ENCODE data around the gene ZNF765.

ZNF765 gene

DNA sequence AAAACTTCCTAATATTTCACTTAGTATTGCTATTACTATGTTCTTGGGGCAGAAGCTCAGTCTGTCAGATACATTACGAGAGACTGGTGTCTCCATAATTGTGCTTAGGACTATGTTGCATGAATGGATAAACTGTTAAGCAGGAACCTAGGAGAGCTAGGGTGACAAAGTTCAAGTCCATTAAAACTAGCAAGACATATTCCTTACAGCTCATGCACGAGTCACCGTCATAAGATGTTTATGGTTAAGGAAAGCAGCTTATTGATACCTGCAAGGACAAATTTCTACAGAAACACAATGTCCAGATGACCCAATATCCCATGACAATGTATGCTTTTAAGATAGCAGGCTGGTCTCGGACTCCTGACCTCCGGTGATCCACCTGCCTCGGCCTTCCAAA lies 66.9 kb downstream of the ZNF765 start:
- TF ChIP-seq, protein P1, sequence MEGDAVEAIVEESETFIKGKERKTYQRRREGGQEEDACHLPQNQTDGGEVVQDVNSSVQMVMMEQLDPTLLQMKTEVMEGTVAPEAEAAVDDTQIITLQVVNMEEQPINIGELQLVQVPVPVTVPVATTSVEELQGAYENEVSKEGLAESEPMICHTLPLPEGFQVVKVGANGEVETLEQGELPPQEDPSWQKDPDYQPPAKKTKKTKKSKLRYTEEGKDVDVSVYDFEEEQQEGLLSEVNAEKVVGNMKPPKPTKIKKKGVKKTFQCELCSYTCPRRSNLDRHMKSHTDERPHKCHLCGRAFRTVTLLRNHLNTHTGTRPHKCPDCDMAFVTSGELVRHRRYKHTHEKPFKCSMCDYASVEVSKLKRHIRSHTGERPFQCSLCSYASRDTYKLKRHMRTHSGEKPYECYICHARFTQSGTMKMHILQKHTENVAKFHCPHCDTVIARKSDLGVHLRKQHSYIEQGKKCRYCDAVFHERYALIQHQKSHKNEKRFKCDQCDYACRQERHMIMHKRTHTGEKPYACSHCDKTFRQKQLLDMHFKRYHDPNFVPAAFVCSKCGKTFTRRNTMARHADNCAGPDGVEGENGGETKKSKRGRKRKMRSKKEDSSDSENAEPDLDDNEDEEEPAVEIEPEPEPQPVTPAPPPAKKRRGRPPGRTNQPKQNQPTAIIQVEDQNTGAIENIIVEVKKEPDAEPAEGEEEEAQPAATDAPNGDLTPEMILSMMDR (IDR thresholded peaks at IDR 0.05; ENCODE audit: low read length): no peak
- no peak for TF ChIP-seq EZH2 (IDR thresholded peaks at IDR 0.05; ENCODE audit: borderline replicate concordance, low read length)
- H2AFZ ChIP-seq (ENCODE audit: low read length): no peak overlapping the region
- H3K4me3 ChIP-seq (ENCODE audit: low read depth, low read length, poor library complexity, severe bottlenecking): no peak overlapping the region
- no peaks in the 10 kb centered on the region for H3F3A ChIP-seq (ENCODE audit: insufficient read depth, low read length)
- H3K9me2 ChIP-seq (ENCODE audit: low read depth, low read length): no peaks in the 10 kb centered on the region
- no peak overlapping the region for H3K4me2 ChIP-seq (ENCODE audit: low read length)
- no peaks in the 10 kb centered on the region for H3K27me3 ChIP-seq (ENCODE audit: insufficient read depth, low read length)
- H3K36me3 ChIP-seq (ENCODE audit: insufficient read depth, low read length): peaks cover 9% of the 10 kb centered on the region
- H3K4me1 ChIP-seq (ENCODE audit: insufficient read depth, low read length, severe bottlenecking): no peaks in the 10 kb centered on the region
- H3K9me3 ChIP-seq (ENCODE audit: low read length): peaks cover 11% of the 10 kb centered on the region; the same call in 1 of the 2 replicates
- H3K79me2 ChIP-seq (ENCODE audit: insufficient read depth, low read length): no peaks in the 10 kb centered on the region
- no peak overlapping the region for H3K9ac ChIP-seq (ENCODE audit: low read length)
- no peak overlapping the region for H3K27ac ChIP-seq (ENCODE audit: low read depth, low read length, poor library complexity, severe bottlenecking)
- H4K20me1 ChIP-seq (ENCODE audit: insufficient read depth, low read length): no peaks in the 10 kb centered on the region

DNA sequence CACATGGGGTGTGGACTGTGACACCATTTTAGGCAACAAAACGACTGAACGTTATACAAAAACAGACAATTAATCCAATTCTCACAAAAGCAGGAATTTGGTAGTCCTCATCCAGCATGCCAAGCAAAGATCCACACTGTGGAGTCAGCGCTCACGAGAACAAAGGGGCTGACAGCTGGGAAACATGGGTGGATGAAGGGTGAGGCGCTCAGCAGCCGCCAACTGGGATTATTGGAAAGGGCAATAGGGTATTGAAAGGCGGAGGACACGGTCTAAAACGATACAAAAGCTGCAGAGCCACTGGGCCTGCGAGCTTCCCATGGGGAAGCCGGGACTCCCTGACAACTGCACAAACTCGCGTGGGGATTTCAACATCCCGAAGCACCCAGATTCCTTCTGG lies 67.9 kb downstream of the ZNF765 start:
- no peak overlapping the region for H3K27ac ChIP-seq (ENCODE audit: low read depth, low read length, poor library complexity, severe bottlenecking)

DNA sequence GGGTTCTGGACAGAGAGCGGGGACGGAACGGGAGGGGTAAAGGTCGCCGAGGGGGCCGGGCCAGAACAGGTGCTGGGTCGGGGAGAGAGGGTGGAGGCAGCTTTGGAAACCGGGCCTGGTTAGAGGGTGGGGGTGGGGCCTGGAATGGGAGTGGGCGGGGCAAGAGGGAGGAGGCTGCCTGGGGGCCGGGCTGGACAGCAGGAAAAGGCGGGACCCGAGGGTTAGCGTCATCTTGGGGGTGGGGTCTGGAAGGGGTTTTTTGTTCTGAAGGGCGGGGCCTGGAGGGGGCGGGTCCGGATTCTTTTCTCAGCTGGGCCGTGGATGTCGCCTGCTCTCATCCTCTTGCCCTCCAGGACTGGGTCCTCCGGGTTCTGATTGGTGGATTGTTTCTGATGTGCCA lies 68.3 kb downstream of the ZNF765 start:
- Histone ChIP-seq H3K9ac (ENCODE audit: low read length) (no peak overlapping the region), H3K9me2 (ENCODE audit: low read depth, low read length) (no peaks in the 10 kb centered on the region), H3K4me1 (ENCODE audit: insufficient read depth, low read length, severe bottlenecking) (peaks cover 2% of the 10 kb centered on the region), H3K27ac (ENCODE audit: low read depth, low read length, poor library complexity, severe bottlenecking) (no peak overlapping the region), H3K79me2 (ENCODE audit: insufficient read depth, low read length) (no peaks in the 10 kb centered on the region), H2AFZ (ENCODE audit: low read length) (no peak overlapping the region), H3K4me2 (ENCODE audit: low read length) (no peak overlapping the region), H3K27me3 (ENCODE audit: insufficient read depth, low read length) (no peaks in the 10 kb centered on the region), H3F3A (ENCODE audit: insufficient read depth, low read length) (no peaks in the 10 kb centered on the region), H4K20me1 (ENCODE audit: insufficient read depth, low read length) (no peaks in the 10 kb centered on the region), H3K9me3 (ENCODE audit: low read length) (0 out of 2 replicates have a peak, but pooled peaks cover 5% of the 10 kb centered on the region), H3K4me3 (ENCODE audit: low read depth, low read length, poor library complexity, severe bottlenecking) (no peak overlapping the region), H3K36me3 (ENCODE audit: insufficient read depth, low read length) (no peaks in the 10 kb centered on the region)
- no peak for TF ChIP-seq EZH2 (IDR thresholded peaks at IDR 0.05; ENCODE audit: borderline replicate concordance, low read length)
- TF ChIP-seq, protein P1 (IDR thresholded peaks at IDR 0.05; ENCODE audit: low read length): no peak

More for the DNA sequence above, 67.9 kb downstream of the ZNF765 start:
- Histone ChIP-seq H3K9ac (ENCODE audit: low read length) (no peak overlapping the region), H2AFZ (ENCODE audit: low read length) (no peak overlapping the region), H3K4me2 (ENCODE audit: low read length) (no peak overlapping the region), H3F3A (ENCODE audit: insufficient read depth, low read length) (no peaks in the 10 kb centered on the region), H3K9me2 (ENCODE audit: low read depth, low read length) (no peaks in the 10 kb centered on the region), H3K27me3 (ENCODE audit: insufficient read depth, low read length) (no peaks in the 10 kb centered on the region), H3K79me2 (ENCODE audit: insufficient read depth, low read length) (no peaks in the 10 kb centered on the region), H3K4me1 (ENCODE audit: insufficient read depth, low read length, severe bottlenecking) (no peaks in the 10 kb centered on the region), H3K4me3 (ENCODE audit: low read depth, low read length, poor library complexity, severe bottlenecking) (no peak overlapping the region), H3K9me3 (ENCODE audit: low read length) (peaks cover 8% of the 10 kb centered on the region; the same call in 1 of the 2 replicates), H4K20me1 (ENCODE audit: insufficient read depth, low read length) (no peaks in the 10 kb centered on the region), H3K36me3 (ENCODE audit: insufficient read depth, low read length) (no peaks in the 10 kb centered on the region; the same call in 1 of the 2 replicates)
- TF ChIP-seq EZH2 (IDR thresholded peaks at IDR 0.05; ENCODE audit: borderline replicate concordance, low read length): no peak
- TF ChIP-seq, protein P1 (IDR thresholded peaks at IDR 0.05; ENCODE audit: low read length): no peak

Data from OCI-LY1 (cell line).